NCI-H526 (cell line): ENCODE measurements around the gene ROR1.

Experiments used
- DNase-seq, 2 experiments: peaks; one replicate each; lab custom pipeline; 2025; lab: John Stamatoyannopoulos, UW

ROR1 gene

DNA sequence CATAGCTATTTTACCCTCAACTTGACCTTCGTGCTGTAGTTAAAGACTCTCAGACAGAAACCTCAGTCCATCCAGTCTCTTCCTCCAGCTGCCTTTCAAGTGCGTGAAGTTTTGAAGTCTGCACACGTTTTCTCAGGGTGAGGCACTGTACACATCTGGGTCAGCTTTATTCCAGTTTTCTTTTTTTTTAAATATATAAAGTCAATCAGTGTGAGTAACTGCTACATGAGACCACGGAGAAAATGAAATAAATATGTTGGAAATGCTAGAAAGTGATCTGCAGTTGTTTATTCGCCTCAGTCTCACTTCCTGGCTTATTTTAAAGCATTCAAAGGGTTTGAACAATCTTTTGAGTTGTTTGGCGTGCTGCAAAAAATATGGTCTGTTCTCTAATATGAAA lies 135.7 kb downstream of the ROR1 start:
- DNase-seq: no peak

- DNase-seq: no peak
These were observed 137.2 kb downstream of the ROR1 start for GRCh38 chr1:63911049-63911448.

GRCh38 chr1:63912643-63913042 lies 138.8 kb downstream of the ROR1 start:
- DNase-seq: no peak

GRCh38 chr1:63913533-63913932 lies 139.7 kb downstream of the ROR1 start:
- no peak for DNase-seq

DNA sequence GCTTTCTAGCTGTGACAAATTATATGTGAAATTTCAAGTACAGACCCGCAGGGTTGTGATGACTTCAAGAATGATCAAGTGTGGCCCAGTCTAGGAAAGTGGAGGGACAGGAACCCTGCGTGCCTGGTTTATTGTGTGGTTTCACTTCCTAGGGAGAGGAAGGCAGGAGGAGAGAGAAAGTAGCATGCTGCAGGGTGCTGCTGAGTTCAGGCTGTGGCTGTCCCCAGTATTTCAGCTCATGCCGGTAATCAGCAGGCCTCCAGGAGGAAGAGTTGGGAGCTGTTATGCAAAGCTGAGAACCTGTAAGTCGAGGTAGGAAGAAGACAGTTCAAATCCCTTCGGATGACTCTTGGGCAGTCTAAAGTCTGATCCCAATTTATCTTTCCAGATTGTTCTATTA lies 140.4 kb downstream of the ROR1 start:
- no peak for DNase-seq

- no peak for DNase-seq
These were observed 140.9 kb downstream of the ROR1 start for GRCh38 chr1:63914706-63915105.

GRCh38 chr1:63915121-63915520 lies 141.3 kb downstream of the ROR1 start:
- DNase-seq: peak; percentile 10 to 32

DNA sequence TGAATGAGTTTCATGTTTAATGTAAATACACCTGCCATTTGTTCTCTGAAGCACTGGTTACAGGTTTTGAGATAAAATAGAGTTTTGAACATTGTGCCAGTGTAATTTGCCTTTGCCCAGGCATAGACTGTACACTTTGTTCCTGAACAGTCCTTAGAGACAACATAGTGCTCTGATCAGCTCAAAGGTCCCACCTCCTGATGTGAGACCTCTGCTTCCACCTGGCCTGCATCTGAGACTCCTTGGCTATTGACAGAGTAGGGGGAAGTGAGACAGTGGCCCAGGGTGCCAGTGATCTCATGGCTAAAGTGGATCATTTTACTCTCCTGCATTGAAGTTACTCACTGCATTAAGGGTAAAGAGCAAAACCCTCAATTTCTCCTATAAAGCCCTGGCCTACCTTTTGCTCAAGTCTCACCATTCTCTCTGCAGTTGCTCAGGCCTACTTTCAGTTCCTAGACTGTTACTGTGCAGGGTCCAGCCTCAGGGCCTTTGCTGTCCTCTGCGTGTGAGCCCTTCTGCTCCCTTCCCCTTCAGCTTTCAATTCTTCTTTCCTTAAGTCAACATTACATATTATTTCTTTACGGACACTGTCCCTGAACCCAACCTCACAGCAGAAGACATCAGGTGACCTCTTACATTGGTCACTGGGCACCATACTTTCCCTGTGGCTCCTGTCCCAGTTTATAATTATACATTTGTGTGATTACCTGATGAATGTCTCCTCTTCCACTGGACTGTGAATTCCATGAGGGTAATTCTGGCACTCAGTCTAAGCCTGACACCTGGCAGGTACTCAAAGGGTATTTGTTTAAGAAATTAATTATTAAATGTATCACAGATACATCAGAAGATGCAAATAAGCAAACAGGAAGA lies 142.9 kb downstream of the ROR1 start:
- DNase-seq: no peak

GRCh38 chr1:63917571-63918417 lies 144.0 kb downstream of the ROR1 start:
- DNase-seq: peak; percentile 15 to 46

DNA sequence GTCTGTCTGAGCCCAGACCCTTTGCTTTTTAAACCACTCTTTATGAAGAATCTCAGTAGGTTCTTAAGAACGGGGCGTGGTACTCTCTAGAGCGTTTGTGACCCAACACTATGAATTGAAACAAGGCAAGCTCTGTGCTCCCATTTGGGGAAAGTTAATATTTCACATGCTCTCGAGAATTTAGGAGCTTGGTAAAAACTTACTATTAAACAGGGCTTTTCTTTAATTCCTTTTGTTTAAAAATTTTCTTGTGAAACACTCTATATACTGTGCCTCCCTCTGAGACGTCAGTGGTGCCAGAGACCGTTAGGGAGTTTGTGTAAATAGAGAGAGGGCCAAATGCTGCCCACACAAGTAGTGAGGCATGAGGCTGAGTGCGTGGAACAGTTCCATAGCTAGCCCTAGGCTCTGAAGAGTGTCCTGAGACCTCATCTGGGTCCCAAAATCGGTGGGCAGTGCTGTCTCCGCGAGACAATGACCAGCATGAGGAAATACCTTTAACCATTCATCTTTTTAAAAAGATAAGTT lies 144.7 kb downstream of the ROR1 start:
- DNase-seq: no peak

- DNase-seq: no peak
These were observed 146.6 kb downstream of the ROR1 start for GRCh38 chr1:63920154-63921117.

GRCh38 chr1:63921359-63921758 lies 147.5 kb downstream of the ROR1 start:
- DNase-seq: no peak

- DNase-seq: no peak
These were observed 148.0 kb downstream of the ROR1 start for GRCh38 chr1:63921802-63922201.

DNA sequence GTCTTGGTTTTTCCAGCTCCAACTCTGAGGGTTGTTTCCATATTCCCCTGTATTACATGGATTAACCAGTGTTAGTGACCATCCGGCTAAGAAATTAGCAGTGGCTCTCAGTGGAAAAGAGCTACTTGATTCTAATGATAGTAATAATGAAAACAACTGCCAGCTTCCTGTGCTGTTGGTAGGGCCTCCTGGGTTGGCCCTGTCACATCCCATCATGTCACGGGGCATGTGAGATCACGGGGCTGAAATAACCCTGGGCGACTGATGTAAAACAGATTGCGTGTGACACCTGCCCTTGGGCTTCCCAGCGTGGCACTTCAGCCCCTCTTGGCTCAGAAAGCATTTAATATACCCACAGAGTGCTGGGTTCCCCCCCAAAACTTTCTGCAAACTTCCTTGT lies 149.0 kb downstream of the ROR1 start:
- no peak for DNase-seq

DNA sequence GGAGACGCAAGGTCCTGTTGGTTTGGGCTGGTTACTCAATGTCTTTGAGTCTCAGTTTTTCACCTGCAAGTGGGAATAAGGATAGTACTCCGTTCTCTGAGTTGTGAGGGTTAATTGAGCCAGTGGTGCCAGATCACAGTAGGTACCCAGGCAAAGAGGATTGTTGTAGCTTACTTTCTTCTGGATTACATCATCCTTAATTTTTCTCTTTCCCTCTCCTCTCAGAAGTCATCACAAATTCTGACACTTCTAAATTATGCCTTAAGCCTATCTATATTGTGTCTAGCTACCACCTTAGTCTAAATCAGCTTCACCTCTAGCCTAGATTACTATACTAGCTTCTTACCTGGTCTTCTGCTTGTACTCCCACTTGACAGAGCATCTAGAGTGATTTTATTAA lies 149.5 kb downstream of the ROR1 start:
- DNase-seq: no peak

- DNase-seq: no peak
These were observed 150.8 kb downstream of the ROR1 start for GRCh38 chr1:63924600-63924999.

DNA sequence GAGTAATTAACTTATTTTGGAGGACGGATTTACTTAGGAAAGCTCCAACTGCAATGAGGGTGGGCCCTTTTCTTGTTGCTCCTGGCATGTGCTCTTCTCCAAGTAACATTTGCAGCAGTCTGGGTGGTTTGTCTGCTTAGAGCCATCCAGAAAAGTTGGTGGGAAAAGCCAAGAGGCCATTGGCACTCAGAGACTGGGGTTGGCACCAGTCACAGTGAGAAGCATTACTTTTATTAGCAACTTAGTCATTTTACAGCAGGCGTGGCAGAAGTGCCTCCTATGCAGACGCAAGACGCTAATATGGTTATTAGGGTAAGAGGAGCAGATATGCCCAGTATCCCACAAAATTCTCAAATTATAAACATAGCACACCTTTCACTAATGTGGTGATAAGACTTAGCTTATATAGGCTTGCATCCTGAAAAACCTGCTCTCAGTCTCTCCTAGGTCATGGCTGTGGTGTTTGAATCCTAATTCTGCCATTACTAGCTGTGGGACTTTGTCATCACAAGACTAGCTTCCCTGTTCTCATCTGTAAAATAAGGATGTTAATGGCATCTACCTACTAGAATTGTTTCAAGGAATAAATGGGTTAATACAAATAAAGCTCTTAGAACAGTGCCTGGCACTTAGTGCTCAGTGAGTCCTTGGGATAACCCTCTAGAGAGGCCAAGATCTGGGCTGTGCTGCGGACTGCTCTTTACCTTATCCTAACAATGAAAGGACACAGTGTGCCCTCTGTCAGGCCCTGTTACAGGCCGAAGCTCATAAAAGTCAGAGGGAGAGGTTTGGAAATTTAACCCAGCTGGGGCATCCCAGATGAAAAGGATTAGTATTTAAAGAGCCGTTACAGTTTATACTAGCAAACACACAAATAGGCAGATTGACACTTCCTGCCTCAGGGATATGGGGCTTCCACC lies 154.6 kb downstream of the ROR1 start:
- DNase-seq: no peak

DNA sequence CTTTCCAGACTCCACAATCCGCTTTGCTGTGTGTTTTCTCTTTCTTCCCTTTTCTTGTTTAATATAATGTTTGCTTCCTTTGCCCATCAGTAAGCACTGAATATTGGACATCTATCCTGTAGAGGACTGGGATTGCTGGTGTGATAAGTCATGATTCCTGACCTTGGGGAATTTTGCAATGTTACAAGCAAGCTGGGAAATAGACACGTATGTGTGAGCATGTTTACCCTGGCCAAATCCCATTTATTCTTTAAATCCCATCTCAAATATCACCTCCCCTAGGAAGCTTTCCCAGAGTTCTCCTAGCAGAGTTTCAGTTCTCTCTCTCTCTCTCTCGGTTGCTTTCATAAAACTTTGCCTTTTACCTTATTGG lies 155.3 kb downstream of the ROR1 start:
- no peak for DNase-seq

- no peak for DNase-seq
These were observed 157.7 kb downstream of the ROR1 start for GRCh38 chr1:63931468-63931867.

DNA sequence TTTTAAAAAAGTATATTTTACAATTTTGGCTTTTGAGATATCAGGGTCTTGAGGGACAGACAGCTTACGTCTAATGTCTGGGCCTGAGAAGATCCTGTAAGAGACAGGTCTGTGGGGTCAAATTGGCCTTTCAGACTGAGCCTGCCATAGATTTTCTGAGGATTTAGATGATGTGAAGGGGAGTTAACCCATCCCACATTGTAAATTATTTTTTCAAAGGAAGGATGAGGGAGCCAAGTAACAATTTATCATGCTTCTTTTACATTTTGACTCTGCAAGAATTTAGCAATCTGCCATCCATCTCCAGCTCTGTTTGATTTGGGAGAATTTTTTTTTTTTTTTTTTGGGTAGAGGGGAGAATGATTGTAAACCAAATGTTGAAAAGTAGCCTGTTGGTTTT lies 160.9 kb downstream of the ROR1 start:
- no peak for DNase-seq

DNA sequence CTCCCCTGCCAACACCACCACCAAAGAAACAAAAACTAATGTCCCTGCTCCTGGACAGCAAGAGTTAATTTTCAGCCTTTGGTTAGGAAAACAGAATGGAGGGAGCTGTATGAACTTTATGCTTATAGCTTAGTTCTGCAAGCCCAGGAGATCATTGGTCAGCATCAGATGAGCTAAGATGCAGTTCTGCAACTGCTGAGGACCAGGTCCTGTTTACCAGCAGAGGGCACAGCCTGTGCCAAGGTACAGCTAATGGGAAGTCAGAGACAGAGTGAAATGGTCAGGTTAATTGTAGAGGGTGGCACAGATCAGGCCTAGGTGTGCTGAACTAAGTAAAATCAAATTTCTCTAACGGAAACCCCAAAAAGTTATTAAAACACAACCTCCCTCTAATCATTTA lies 161.3 kb downstream of the ROR1 start:
- peak in 1 of 2 experiments; percentile 13 for DNase-seq
